Kidney (tissue), 14 donors: ENCODE results near the gene CEP250. TPM values are rescaled to one million over a fixed set of nuclear protein-coding genes. Genes with fewer than 3 reads are reported as not detected.
A peak's percentile ranks its signal among the peaks of the same experiment; 100 is the strongest.

Source experiments
- DNase-seq, 5 donors: peaks; one replicate each; pipeline ENCODE4 v3.0.0-alpha.2; 2013 to 2020
- FAIRE-seq: peaks from 2 replicates; lab custom pipeline; 2012; peaks lifted over from hg19 to GRCh38; lab: Jason Lieb, UNC
- H3K27ac ChIP-seq, 2 donors: one replicate each; pipeline ENCODE4 v1.7.0; 2013; ENCODE audit warnings: low read depth in 2 of 2, low read length in 2 of 2, inconsistent platforms in 1 of 2
- H3K27me3 ChIP-seq: one replicate; pipeline ENCODE4 v1.7.1; 2013; ENCODE audit warnings: low read length, inconsistent platforms; ENCODE audit not compliant: control insufficient read depth, insufficient read depth
- H3K36me3 ChIP-seq, 3 donors: one replicate each; pipeline versions ENCODE4 v1.7.0 to v1.7.1; 2013; ENCODE audit warnings: low read length in 3 of 3, control low read depth in 1 of 3, inconsistent platforms in 1 of 3; ENCODE audit not compliant: insufficient read depth in 3 of 3, control insufficient read depth in 2 of 3
- H3K4me1 ChIP-seq, 3 donors: one replicate each; pipeline versions ENCODE4 v1.7.0 to v1.7.1; 2013; ENCODE audit warnings: low read length in 3 of 3, inconsistent platforms in 1 of 3, low read depth in 1 of 3; ENCODE audit not compliant: control insufficient read depth in 2 of 3, insufficient read depth in 2 of 3
- H3K4me3 ChIP-seq, 3 donors: one replicate each; pipeline versions ENCODE4 v1.7.0 to v1.8.1; 2013; ENCODE audit warnings: low read length in 3 of 3, control low read depth in 1 of 3, inconsistent platforms in 1 of 3
- H3K9ac ChIP-seq, 3 donors: one replicate each; pipeline versions ENCODE4 v1.7.0 to v1.7.1; 2013; ENCODE audit warnings: low read length in 3 of 3, control low read depth in 1 of 3, inconsistent platforms in 1 of 3
- H3K9me3 ChIP-seq, 3 donors: one replicate each; pipeline versions ENCODE4 v1.7.0 to v1.7.1; 2013; ENCODE audit warnings: low read length in 3 of 3, control low read depth in 1 of 3, inconsistent platforms in 1 of 3; ENCODE audit not compliant: control insufficient read depth in 2 of 3, insufficient read depth in 1 of 3
- intact Hi-C: fragments of 100-400 bp; cut with DNase I; formaldehyde crosslinking; loops from one replicate; pipeline ENCODE4 v1.11.1; 2022
- polyA plus RNA-seq: library from polyadenylated mRNA; stranded (reverse); fragments of 350-450 nt; fragmentation: Illumina TruSeq; extraction: RNeasy Lipid Tissue Mini Kit (QIAGEN cat#74804); gene quantifications from one replicate; pipeline ENCODE4 v1.2.3, GENCODE V29; 2014; ENCODE audit warnings: low read depth, low replicate concordance; ENCODE audit not compliant: insufficient read depth
- total RNA-seq: library from RNA; stranded (reverse); fragmentation: NEBNext Ultra II Directional; extraction: Animal tissue kit (Norgen Biotek cat#: 25700); gene quantifications from one replicate; pipeline ENCODE4 v1.2.1, GENCODE V29; 2021
- TF ChIP-seq, protein P1 (sequence below): IDR thresholded peaks from 3 replicates; pipeline ENCODE4 v1.5.1; 2012; ENCODE audit warnings: mild to moderate bottlenecking, moderate library complexity, borderline replicate concordance; ENCODE audit not compliant: insufficient read depth; ENCODE audit errors: extremely low read depth
- donor health status: control.
- donor health status: control.
- donor health status: control.
- donor health status: control.
- donor health status: control.
- donor health status: DM: yes; HTN: yes; CAD: no.
- donor health status: Normal renal cell carcinoma (clear cell type).

CEP250 gene
- total and polyA plus RNA-seq, 2 donors from 2014 or later: 4.9 to 25.2 TPM

GRCh38 chr20:35529552-35529951 lies 74.2 kb downstream of the CEP250 start, which contains the start of gene C20orf173:
TSS of gene C20orf173 (minus strand) at chr20:35529652. CDS start at chr20:35529373, 279 bp downstream.
- no peaks in the 10 kb centered on the region for H3K27me3 ChIP-seq
- TF ChIP-seq, protein P1, sequence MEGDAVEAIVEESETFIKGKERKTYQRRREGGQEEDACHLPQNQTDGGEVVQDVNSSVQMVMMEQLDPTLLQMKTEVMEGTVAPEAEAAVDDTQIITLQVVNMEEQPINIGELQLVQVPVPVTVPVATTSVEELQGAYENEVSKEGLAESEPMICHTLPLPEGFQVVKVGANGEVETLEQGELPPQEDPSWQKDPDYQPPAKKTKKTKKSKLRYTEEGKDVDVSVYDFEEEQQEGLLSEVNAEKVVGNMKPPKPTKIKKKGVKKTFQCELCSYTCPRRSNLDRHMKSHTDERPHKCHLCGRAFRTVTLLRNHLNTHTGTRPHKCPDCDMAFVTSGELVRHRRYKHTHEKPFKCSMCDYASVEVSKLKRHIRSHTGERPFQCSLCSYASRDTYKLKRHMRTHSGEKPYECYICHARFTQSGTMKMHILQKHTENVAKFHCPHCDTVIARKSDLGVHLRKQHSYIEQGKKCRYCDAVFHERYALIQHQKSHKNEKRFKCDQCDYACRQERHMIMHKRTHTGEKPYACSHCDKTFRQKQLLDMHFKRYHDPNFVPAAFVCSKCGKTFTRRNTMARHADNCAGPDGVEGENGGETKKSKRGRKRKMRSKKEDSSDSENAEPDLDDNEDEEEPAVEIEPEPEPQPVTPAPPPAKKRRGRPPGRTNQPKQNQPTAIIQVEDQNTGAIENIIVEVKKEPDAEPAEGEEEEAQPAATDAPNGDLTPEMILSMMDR: no peak
- intact Hi-C loops: no loop called here
- FAIRE-seq (no peak), DNase-seq (no peak)
- H3K36me3 ChIP-seq: no peaks in the 10 kb centered on the region
- no peak within 1 kb of the TSS for H3K4me3 ChIP-seq
- no peak within 1 kb of the TSS for H3K9ac ChIP-seq
- H3K4me1 ChIP-seq: no peaks in the 10 kb centered on the region
- H3K9me3 ChIP-seq: no peaks in the 10 kb centered on the region
- H3K27ac ChIP-seq: no peak within 1 kb of the TSS

GRCh38 chr20:35539756-35540212 lies 84.4 kb downstream of the CEP250 start:
- Histone ChIP-seq H3K36me3 (peaks cover 0 to 5% (median 0%) of the 10 kb centered on the region in 3 donors), H3K27ac (no peak overlapping the region), H3K27me3 (no peaks in the 10 kb centered on the region), H3K9me3 (no peaks in the 10 kb centered on the region), H3K9ac (no peak overlapping the region), H3K4me1 (peaks cover 0 to 9% (median 4%) of the 10 kb centered on the region in 3 donors), H3K4me3 (peak overlapping the region in 1 of 3 donors; percentile 14)
- FAIRE-seq: no peak
- intact Hi-C loops: no loop called here
- TF ChIP-seq, protein P1: no peak
- peak in 4 of 5 donors; percentile 56 to 89 (median 80) for DNase-seq

DNA sequence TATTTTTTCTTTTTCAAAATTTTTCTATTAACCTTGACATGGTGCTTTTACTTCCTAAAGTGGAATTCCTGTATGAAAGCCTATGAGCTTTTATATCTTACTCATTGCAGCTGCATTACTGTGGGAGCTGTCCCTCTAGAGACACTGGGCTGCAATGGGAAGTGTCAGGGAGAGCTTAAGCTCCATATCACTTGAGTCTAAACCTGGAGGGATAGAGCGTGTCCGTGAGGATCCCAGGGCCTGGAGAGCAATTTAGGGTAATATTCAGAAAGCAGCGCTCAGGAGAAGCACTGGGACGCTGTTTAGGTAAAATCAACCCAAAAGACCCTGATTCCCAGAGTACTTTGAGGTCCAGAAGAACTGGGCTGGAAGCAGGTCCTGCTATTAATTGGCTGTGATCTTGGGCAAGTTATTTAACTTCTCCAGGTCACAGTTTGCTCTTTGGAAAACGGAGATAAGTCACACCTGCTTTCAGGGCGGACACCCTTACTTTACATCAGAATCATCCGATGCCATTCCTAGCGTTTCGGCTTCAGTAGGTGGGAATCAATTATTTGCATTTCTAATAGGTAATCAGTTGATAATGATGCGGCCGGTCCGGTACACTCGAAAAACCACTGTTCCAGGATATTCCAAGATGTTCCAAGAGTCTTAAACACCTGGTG lies 85.9 kb downstream of the CEP250 start:
- no peak for FAIRE-seq
- DNase-seq: peak in 1 of 5 donors; percentile 8
- H3K4me1 ChIP-seq: peaks cover 0 to 9% (median 4%) of the 10 kb centered on the region in 3 donors
- H3K27ac ChIP-seq: no peak overlapping the region
- peak overlapping the region; percentile 51 to 87 (median 58) for H3K4me3 ChIP-seq
- TF ChIP-seq, protein P1: no peak
- peak overlapping the region in 2 of 3 donors; percentile 10 to 18 for H3K9ac ChIP-seq
- H3K36me3 ChIP-seq: peaks cover 2 to 5% (median 3%) of the 10 kb centered on the region in 3 donors
- no peaks in the 10 kb centered on the region for H3K9me3 ChIP-seq
- no peaks in the 10 kb centered on the region for H3K27me3 ChIP-seq
- intact Hi-C loops: no loop called here
